Tongue (tissue), 2 donors: ENCODE data around the gene TCF19. TPM values are rescaled to one million over a fixed set of nuclear protein-coding genes. Genes with fewer than 3 reads are reported as not detected.
"Not testable (repeated sequence)": the region's sequence is repeated elsewhere in the genome, so short reads cannot be mapped to it uniquely, and the experiment has no call there.

Source experiments
- DNase-seq: peaks from one replicate; pipeline ENCODE4 v3.0.0-alpha.2; 2015
- total RNA-seq: library from RNA; depleted of rRNA; stranded (reverse); fragments of >200 nt; gene quantifications from one replicate; pipeline ENCODE4 v1.2.3, GENCODE V29; 2014

Gene TCF19
- total RNA-seq, 1 donor from 2014 or later = 16.4 TPM

GRCh38 chr6:31183287-31183686, 24.9 kb downstream of the TCF19 start:
- not testable (repeated sequence) for DNase-seq

- not testable (repeated sequence) for DNase-seq
Measured at GRCh38 chr6:31183859-31184258, 25.5 kb downstream of the TCF19 start.

- not testable (repeated sequence) for DNase-seq
Measured at GRCh38 chr6:31185695-31186051, 27.3 kb downstream of the TCF19 start.

- no peak for DNase-seq
Measured at GRCh38 chr6:31186052-31186734, 27.8 kb downstream of the TCF19 start.

GRCh38 chr6:31187780-31188194, 29.4 kb downstream of the TCF19 start:
- no peak for DNase-seq

- not testable (repeated sequence) for DNase-seq
Measured at GRCh38 chr6:31189223-31189622, 30.8 kb downstream of the TCF19 start.

GRCh38 chr6:31190488-31190887, 32.1 kb downstream of the TCF19 start:
- no peak for DNase-seq

- peak; percentile 81 for DNase-seq
Measured at GRCh38 chr6:31192431-31193105, 34.2 kb downstream of the TCF19 start.

GRCh38 chr6:31193206-31193605, 34.8 kb downstream of the TCF19 start:
- DNase-seq = no peak

GRCh38 chr6:31194061-31194834, 35.9 kb downstream of the TCF19 start:
- DNase-seq = no peak

GRCh38 chr6:31195308-31195979, 37.1 kb downstream of the TCF19 start:
- DNase-seq = not testable (repeated sequence)

GRCh38 chr6:31196251-31197022, 38.0 kb downstream of the TCF19 start:
- not testable (repeated sequence) for DNase-seq

GRCh38 chr6:31197559-31198305, 39.3 kb downstream of the TCF19 start:
- peak; percentile 88 for DNase-seq

- DNase-seq = not testable (repeated sequence)
Measured at GRCh38 chr6:31199105-31199452, 40.7 kb downstream of the TCF19 start.

- no peak for DNase-seq
Measured at GRCh38 chr6:31202259-31203166, 44.1 kb downstream of the TCF19 start.

- DNase-seq = peak; percentile 19
Measured at GRCh38 chr6:31203345-31203979, 45.1 kb downstream of the TCF19 start.

- no peak for DNase-seq
Measured at GRCh38 chr6:31204751-31205145, 46.4 kb downstream of the TCF19 start.

GRCh38 chr6:31205638-31206037, 47.2 kb downstream of the TCF19 start:
- no peak for DNase-seq

- no peak for DNase-seq
Measured at GRCh38 chr6:31208506-31208905, 50.1 kb downstream of the TCF19 start.
